GM20431 (cell line): Measurements from ENCODE around the gene AGFG1.
"Not testable (repeated sequence)": the region's sequence is repeated elsewhere in the genome, so short reads cannot be mapped to it uniquely, and the experiment has no call there.

ENCODE experiments used
- in situ Hi-C: fragments of 300-500 bp; cut with MseI, MboI; formaldehyde crosslinking; loops from one replicate; pipeline ENCODE4 v1.15.0; 2020; ENCODE audit warnings: low sequenced_read_pairs; ENCODE audit not compliant: unreplicated experiment

Gene AGFG1

GRCh38 chr2:227491386-227491785 is 19.4 kb downstream of the AGFG1 start:
- in situ Hi-C loops = no loop called here

GRCh38 chr2:227493524-227493923 is 21.6 kb downstream of the AGFG1 start:
- in situ Hi-C loops = no loop called here

GRCh38 chr2:227497158-227497557 is 25.2 kb downstream of the AGFG1 start:
- in situ Hi-C loops = no loop called here

GRCh38 chr2:227499627-227500300 is 27.8 kb downstream of the AGFG1 start:
- in situ Hi-C loops = no loop called here

GRCh38 chr2:227500301-227500630 is 28.3 kb downstream of the AGFG1 start:
- in situ Hi-C loops = no loop called here

- in situ Hi-C loops = no loop called here
Observed at GRCh38 chr2:227503433-227504406, 31.8 kb downstream of the AGFG1 start.

GRCh38 chr2:227504700-227505099 is 32.7 kb downstream of the AGFG1 start:
- in situ Hi-C loops = no loop called here

GRCh38 chr2:227506456-227506855 is 34.5 kb downstream of the AGFG1 start:
- in situ Hi-C loops = no loop called here

- in situ Hi-C loops = no loop called here
Observed at GRCh38 chr2:227507963-227508362, 36.0 kb downstream of the AGFG1 start.

- in situ Hi-C loops = no loop called here
Observed at GRCh38 chr2:227509076-227509475, 37.1 kb downstream of the AGFG1 start.

GRCh38 chr2:227509824-227510619 is 38.1 kb downstream of the AGFG1 start:
- in situ Hi-C loops = no loop called here

GRCh38 chr2:227510620-227510958 is 38.6 kb downstream of the AGFG1 start:
- in situ Hi-C loops = no loop called here

- in situ Hi-C loops = no loop called here
Observed at GRCh38 chr2:227511239-227511930, 39.4 kb downstream of the AGFG1 start.

- in situ Hi-C loops = no loop called here
Observed at GRCh38 chr2:227511955-227512354, 40.0 kb downstream of the AGFG1 start.

GRCh38 chr2:227513113-227513512 is 41.2 kb downstream of the AGFG1 start:
- in situ Hi-C loops = no loop called here

GRCh38 chr2:227515742-227516141 is 43.8 kb downstream of the AGFG1 start:
- in situ Hi-C loops = no loop called here

- in situ Hi-C loops = no loop called here
Observed at GRCh38 chr2:227517724-227518123, 45.8 kb downstream of the AGFG1 start.

- in situ Hi-C loops = not testable (repeated sequence)
Observed at GRCh38 chr2:227518278-227518865, 46.4 kb downstream of the AGFG1 start.

- in situ Hi-C loops = not testable (repeated sequence)
Observed at GRCh38 chr2:227521178-227521577, 49.2 kb downstream of the AGFG1 start.

GRCh38 chr2:227524665-227525064 is 52.7 kb downstream of the AGFG1 start:
- in situ Hi-C loops = no loop called here
